DOHH2 (cell line): ENCODE measurements around the gene HMX1.

Experiments used
- H3F3A ChIP-seq: fragments of 200-600 bp; sonication (generic), shearing (Covaris generic); 2 replicates; pipeline ENCODE4 v1.6.0; 2016; ENCODE audit warnings: antibody characterized with exemption, mild to moderate bottlenecking; ENCODE audit not compliant: control insufficient read depth, insufficient read depth
- H3K27ac ChIP-seq: fragments of 200-600 bp; sonication (generic); 2 replicates; pipeline ENCODE4 v1.5.1; 2014; ENCODE audit warnings: low read depth, mild to moderate bottlenecking, low read length, moderate library complexity
- H3K27me3 ChIP-seq: fragments of 200-600 bp; sonication (generic); 2 replicates; pipeline ENCODE4 v1.6.1; 2014; ENCODE audit warnings: mild to moderate bottlenecking, low read length, mixed read lengths; ENCODE audit not compliant: control insufficient read depth
- H3K36me3 ChIP-seq: fragments of 200-600 bp; sonication (generic); 2 replicates; pipeline ENCODE4 v1.6.1; 2014; ENCODE audit warnings: mild to moderate bottlenecking, low read length, moderate library complexity, mixed read lengths; ENCODE audit not compliant: control insufficient read depth
- H3K4me1 ChIP-seq: fragments of 200-600 bp; sonication (generic); 2 replicates; pipeline ENCODE4 v1.6.1; 2014; ENCODE audit warnings: mild to moderate bottlenecking, low read length, mixed read lengths; ENCODE audit not compliant: control insufficient read depth
- H3K4me2 ChIP-seq: fragments of 200-600 bp; sonication (generic); 2 replicates; pipeline ENCODE4 v1.6.0; 2014; ENCODE audit warnings: mild to moderate bottlenecking, low read length, moderate library complexity
- H3K4me3 ChIP-seq: fragments of 200-600 bp; sonication (generic); 2 replicates; pipeline ENCODE4 v1.5.1; 2014; ENCODE audit warnings: mild to moderate bottlenecking, low read length, mixed read lengths
- H3K79me2 ChIP-seq: fragments of 200-600 bp; sonication (generic); 2 replicates; pipeline ENCODE4 v1.6.1; 2014; ENCODE audit warnings: mild to moderate bottlenecking, low read length, mixed read lengths; ENCODE audit not compliant: control insufficient read depth
- H3K9me2 ChIP-seq: fragments of 200-600 bp; sonication (generic); replicated peaks from 2 replicates; pipeline ENCODE4 v1.6.1; 2014; ENCODE audit warnings: mild to moderate bottlenecking, low read length, mixed read lengths; ENCODE audit not compliant: control insufficient read depth
- H3K9me3 ChIP-seq: fragments of 200-600 bp; sonication (generic); 2 replicates; pipeline ENCODE4 v1.6.1; 2014; ENCODE audit warnings: antibody characterized with exemption, low read length, mixed read lengths; ENCODE audit not compliant: control insufficient read depth, insufficient read depth
- H4K20me1 ChIP-seq: fragments of 200-600 bp; sonication (generic); 2 replicates; pipeline ENCODE4 v1.6.0; 2014; ENCODE audit warnings: low read depth, mild to moderate bottlenecking, antibody characterized with exemption, low read length, moderate library complexity; ENCODE audit not compliant: control insufficient read depth, insufficient read depth
- EZH2phosphoT487 ChIP-seq: fragments of 200-600 bp; sonication (generic); IDR thresholded peaks from 2 replicates; pipeline ENCODE4 v1.6.1; 2017; ENCODE audit warnings: borderline replicate concordance, mild to moderate bottlenecking, antibody characterized with exemption, low read length, moderate library complexity, mixed read lengths
- TF ChIP-seq, protein P1 (sequence below): fragments of 200-600 bp; sonication (generic); IDR thresholded peaks from one replicate; pipeline ENCODE4 v1.5.1; 2014; ENCODE audit warnings: antibody characterized with exemption, mild to moderate bottlenecking, low read depth, low read length; ENCODE audit not compliant: poor library complexity, severe bottlenecking

The HMX1 gene

DNA sequence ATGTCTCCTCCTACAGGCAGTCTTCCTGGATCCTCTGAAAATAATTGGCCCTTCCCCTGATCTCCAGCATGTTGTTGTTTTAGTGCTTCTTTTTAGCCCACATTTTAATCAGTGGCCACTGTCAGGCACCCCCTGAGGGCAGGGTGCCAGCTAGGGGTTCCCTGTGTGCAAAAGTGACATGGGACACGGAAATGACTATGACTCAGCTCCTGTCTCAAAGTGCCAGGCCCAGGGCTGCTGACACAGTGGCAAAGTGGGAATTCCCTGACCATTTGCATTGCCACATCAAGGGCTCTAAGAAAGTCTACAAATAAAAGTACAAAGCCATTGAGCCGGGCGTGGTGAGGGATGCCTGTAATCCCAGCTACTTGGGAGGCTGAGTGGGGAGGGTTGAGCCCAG lies 24.8 kb downstream of the HMX1 start:
- Histone ChIP-seq H3K9me3 (peaks cover 2% of the 10 kb centered on the region; the same call in 1 of the 2 replicates), H3K4me2 (no peak overlapping the region), H3K79me2 (no peaks in the 10 kb centered on the region), H3F3A (no peaks in the 10 kb centered on the region), H3K4me3 (no peak overlapping the region), H3K36me3 (no peaks in the 10 kb centered on the region), H3K9me2 (no peaks in the 10 kb centered on the region), H3K27ac (no peak overlapping the region), H3K27me3 (no peaks in the 10 kb centered on the region), H4K20me1 (no peaks in the 10 kb centered on the region), H3K4me1 (no peaks in the 10 kb centered on the region)
- TF ChIP-seq, protein P1, sequence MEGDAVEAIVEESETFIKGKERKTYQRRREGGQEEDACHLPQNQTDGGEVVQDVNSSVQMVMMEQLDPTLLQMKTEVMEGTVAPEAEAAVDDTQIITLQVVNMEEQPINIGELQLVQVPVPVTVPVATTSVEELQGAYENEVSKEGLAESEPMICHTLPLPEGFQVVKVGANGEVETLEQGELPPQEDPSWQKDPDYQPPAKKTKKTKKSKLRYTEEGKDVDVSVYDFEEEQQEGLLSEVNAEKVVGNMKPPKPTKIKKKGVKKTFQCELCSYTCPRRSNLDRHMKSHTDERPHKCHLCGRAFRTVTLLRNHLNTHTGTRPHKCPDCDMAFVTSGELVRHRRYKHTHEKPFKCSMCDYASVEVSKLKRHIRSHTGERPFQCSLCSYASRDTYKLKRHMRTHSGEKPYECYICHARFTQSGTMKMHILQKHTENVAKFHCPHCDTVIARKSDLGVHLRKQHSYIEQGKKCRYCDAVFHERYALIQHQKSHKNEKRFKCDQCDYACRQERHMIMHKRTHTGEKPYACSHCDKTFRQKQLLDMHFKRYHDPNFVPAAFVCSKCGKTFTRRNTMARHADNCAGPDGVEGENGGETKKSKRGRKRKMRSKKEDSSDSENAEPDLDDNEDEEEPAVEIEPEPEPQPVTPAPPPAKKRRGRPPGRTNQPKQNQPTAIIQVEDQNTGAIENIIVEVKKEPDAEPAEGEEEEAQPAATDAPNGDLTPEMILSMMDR: no peak
- TF ChIP-seq EZH2phosphoT487: no peak

DNA sequence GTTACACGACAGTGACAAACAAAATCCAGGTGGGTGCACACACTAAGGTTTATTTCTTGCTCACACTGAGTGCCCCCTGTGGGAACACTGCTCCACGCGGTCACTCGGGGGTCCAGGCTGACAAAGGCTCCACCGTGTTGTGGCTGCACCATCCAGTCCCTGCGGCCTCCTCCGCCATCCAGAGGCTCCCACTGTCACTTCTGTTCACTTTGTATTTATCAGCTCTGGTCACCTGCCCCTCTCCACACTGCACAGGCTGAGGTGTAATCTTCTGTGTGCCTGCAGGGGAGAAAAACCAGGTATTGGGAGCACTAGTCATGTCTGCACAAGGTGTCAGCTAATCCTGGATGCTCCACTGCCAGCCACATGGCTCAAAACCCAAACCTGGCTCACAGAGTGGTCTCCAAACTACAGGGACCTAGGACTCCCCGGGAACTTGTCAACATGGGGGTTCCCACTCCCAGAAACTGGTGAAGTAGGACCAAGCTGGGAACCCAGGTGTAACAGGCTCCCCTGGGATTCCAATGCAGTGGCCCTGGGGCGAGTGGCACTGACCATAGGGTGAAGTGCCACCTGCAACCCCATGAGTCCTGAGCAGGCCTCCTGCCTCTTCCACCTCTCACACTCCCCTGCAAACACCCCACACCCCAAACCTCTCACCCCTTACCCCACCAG lies 25.5 kb downstream of the HMX1 start:
- peaks cover 5% of the 10 kb centered on the region; the same call in 1 of the 2 replicates for H3K9me3 ChIP-seq
- no peaks in the 10 kb centered on the region for H3K79me2 ChIP-seq
- H3K27ac ChIP-seq: no peak overlapping the region
- no peaks in the 10 kb centered on the region for H4K20me1 ChIP-seq
- H3K27me3 ChIP-seq: no peaks in the 10 kb centered on the region
- no peaks in the 10 kb centered on the region for H3K36me3 ChIP-seq
- no peak overlapping the region for H3K4me2 ChIP-seq
- no peaks in the 10 kb centered on the region for H3K4me1 ChIP-seq
- H3K4me3 ChIP-seq: no peak overlapping the region
- no peak for TF ChIP-seq EZH2phosphoT487
- TF ChIP-seq, protein P1: no peak
- H3K9me2 ChIP-seq: no peaks in the 10 kb centered on the region
- H3F3A ChIP-seq: no peaks in the 10 kb centered on the region

DNA sequence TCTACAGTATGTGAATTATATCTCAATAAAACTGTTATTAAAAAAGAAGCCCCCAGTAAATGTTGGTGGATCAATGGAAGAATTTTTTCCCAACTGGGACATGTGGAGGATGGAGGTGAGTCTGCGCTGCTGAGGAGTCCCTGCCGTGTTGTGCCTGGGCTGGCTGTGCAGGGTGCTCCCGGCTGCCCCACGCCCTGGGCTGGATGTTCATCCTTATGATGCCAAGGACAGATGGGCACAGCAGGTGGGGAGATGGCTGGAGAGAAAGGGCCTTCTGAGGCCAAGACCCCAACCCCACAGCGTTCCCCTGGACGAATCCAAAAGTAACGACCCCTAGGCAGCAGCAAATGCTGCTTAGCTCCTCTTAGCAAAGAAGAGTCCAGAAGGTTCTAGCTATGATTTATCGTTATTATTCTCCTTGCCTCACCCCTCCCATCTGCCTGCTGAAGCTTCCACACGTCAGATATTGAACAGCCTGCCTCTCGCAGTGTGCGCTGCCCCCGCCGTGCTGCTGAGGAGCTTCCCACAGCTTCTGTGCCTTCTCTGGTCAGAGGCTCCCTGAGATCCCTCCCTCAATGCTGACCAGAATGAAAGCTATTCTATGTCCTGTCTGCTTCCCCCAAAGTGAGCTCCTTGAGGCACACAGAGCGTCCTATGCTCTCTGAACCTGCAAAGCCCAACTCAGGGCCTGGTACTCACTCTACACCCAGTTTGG lies 26.5 kb downstream of the HMX1 start:
- Histone ChIP-seq H3K9me3 (peaks cover 5% of the 10 kb centered on the region; the same call in 1 of the 2 replicates), H3K4me3 (no peak overlapping the region), H4K20me1 (no peaks in the 10 kb centered on the region), H3K4me1 (no peaks in the 10 kb centered on the region), H3K9me2 (no peaks in the 10 kb centered on the region), H3K79me2 (no peaks in the 10 kb centered on the region), H3K36me3 (no peaks in the 10 kb centered on the region), H3K27ac (no peak overlapping the region), H3K27me3 (no peaks in the 10 kb centered on the region), H3F3A (no peaks in the 10 kb centered on the region), H3K4me2 (no peak overlapping the region)
- TF ChIP-seq, protein P1: no peak
- TF ChIP-seq EZH2phosphoT487: no peak
